Activated naive CD4-positive, alpha-beta T cell treated with anti-CD3 and anti-CD28 coated beads, Interleukin-2, amount 50 U/mL, for 24 hours (primary cell): ENCODE measurements around the gene EMC1.
A peak's percentile ranks its signal among the peaks of the same experiment; 100 is the strongest.
"Not testable (repeated sequence)": the region's sequence is repeated elsewhere in the genome, so short reads cannot be mapped to it uniquely, and the experiment has no call there.

ENCODE experiments used
- H3K27ac Mint-ChIP-seq: one replicate; pipeline ENCODE4 v1.8.0; 2021; ENCODE audit warnings: mild to moderate bottlenecking, mixed read lengths
- H3K27me3 Mint-ChIP-seq: one replicate; pipeline ENCODE4 v1.8.0; 2021; ENCODE audit warnings: mixed read lengths
- H3K36me3 Mint-ChIP-seq: one replicate; pipeline ENCODE4 v1.8.0; 2021; ENCODE audit warnings: mixed read lengths
- H3K4me1 Mint-ChIP-seq: one replicate; pipeline ENCODE4 v1.8.0; 2021; ENCODE audit warnings: mixed read lengths
- H3K4me3 Mint-ChIP-seq: one replicate; pipeline ENCODE4 v1.8.0; 2021; ENCODE audit warnings: mild to moderate bottlenecking, mixed read lengths
- H3K9me3 Mint-ChIP-seq: one replicate; pipeline ENCODE4 v1.8.0; 2021; ENCODE audit warnings: mixed read lengths

The EMC1 gene

GRCh38 chr1:19270343-19270730 lies 19.0 kb upstream of the EMC1 start:
- H3K27ac Mint-ChIP-seq, H3K9me3 Mint-ChIP-seq, H3K36me3 Mint-ChIP-seq, H3K4me1 Mint-ChIP-seq, H3K4me3 Mint-ChIP-seq: not testable (repeated sequence)
- H3K27me3 Mint-ChIP-seq, result peaks cover 14% of the 10 kb centered on the region

DNA sequence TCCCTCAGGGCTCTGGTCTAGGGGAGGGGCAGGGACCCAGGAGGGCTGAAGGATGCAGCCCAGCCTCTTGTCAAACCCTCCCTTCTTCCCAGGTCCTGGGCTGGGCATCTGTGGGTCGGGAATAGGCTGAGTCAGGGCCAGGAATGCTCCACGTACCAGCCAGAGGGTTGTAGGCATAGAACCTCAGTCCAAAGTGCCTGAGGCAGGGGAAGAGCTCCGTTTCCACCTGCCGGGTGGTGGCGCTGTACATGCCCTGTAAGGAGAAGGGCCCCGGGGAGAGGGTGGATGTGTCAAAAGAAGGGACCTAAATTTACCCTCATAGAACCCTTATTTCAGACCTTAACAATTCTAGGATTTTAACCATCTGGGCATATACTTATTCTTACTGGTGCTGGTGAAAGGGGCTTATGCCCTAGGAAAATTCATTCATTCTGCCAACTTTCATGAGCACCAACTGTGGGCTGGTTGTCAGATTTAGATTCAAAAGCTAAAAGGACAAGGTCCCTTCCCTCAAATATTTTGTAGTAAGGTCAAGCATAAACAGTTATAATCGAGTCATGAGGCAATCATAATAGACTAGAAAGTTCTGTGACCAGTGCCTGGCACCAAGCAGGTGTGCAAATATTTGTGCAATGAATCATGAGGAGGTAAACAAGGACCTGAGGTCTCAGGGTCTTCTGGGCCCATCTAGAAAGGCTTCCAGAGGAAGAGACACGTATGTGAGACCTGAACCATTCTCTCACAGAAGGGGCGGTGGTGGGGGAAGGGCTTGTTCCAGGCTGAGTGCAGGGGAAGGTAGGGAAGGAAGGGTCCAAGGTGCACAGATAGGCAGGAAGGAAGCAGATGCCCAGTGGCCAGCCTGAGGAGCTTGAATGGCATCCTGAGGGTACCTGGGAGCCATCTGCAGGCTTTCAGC lies 18.4 kb upstream of the EMC1 start:
- peaks cover 14% of the 10 kb centered on the region for H3K27me3 Mint-ChIP-seq
- not testable (repeated sequence) for H3K4me3 Mint-ChIP-seq, H3K9me3 Mint-ChIP-seq, H3K27ac Mint-ChIP-seq, H3K4me1 Mint-ChIP-seq, H3K36me3 Mint-ChIP-seq

DNA sequence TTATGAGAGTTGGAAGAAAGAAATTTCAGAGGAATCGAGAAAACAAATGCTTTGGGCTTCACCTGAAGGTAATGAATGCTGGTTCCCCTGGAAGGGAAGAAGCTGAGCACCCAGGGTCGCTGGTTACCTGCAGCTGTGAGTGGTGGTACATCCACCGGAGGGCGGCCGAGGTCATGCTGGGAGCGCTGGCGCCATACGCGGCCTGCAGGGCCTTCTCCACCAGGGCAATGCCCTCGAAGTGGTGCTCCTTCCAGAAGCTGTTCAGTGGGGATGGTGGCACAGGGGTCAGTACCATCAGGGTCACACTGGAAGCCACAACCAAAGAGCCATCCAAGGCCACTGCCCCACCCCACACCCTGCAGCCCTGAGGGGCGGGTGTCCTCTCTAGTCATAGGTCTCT lies 17.1 kb upstream of the EMC1 start:
- Mint-ChIP-seq H3K27me3 (peaks cover 11% of the 10 kb centered on the region), H3K36me3 (no peaks in the 10 kb centered on the region), H3K4me3 (no peak overlapping the region), H3K4me1 (peaks cover 4% of the 10 kb centered on the region), H3K27ac (no peak overlapping the region), H3K9me3 (no peaks in the 10 kb centered on the region)

DNA sequence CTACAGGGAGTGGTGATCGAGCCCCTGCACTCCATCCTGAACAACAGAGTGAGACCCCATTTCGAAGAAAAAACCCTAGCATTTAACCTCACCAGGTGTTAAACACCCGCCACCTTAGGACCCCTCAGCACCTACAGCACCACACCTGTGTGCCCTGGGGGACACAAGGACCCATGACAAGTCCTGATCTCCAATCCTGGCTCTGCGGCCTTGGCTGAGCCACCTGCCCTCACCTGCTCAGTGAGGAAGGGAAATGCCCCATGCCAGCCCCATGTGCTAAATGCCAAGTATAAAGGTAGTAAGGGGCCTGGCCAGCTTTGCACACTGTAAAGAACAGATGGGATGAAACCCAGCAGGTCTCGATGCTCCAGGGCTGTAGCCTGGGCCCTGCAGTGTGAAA lies 11.4 kb upstream of the EMC1 start:
- Mint-ChIP-seq H3K36me3 (no peaks in the 10 kb centered on the region), H3K9me3 (no peaks in the 10 kb centered on the region), H3K4me1 (no peaks in the 10 kb centered on the region), H3K4me3 (no peak overlapping the region), H3K27me3 (no peaks in the 10 kb centered on the region), H3K27ac (peak overlapping the region; percentile 51)

- no peak overlapping the region for H3K4me3 Mint-ChIP-seq
- H3K27ac Mint-ChIP-seq, result no peak overlapping the region
- peaks cover 4% of the 10 kb centered on the region for H3K4me1 Mint-ChIP-seq
- H3K9me3 Mint-ChIP-seq, result no peaks in the 10 kb centered on the region
- no peaks in the 10 kb centered on the region for H3K27me3 Mint-ChIP-seq
- no peaks in the 10 kb centered on the region for H3K36me3 Mint-ChIP-seq
Measured at GRCh38 chr1:19262047-19262446, 10.7 kb upstream of the EMC1 start.

DNA sequence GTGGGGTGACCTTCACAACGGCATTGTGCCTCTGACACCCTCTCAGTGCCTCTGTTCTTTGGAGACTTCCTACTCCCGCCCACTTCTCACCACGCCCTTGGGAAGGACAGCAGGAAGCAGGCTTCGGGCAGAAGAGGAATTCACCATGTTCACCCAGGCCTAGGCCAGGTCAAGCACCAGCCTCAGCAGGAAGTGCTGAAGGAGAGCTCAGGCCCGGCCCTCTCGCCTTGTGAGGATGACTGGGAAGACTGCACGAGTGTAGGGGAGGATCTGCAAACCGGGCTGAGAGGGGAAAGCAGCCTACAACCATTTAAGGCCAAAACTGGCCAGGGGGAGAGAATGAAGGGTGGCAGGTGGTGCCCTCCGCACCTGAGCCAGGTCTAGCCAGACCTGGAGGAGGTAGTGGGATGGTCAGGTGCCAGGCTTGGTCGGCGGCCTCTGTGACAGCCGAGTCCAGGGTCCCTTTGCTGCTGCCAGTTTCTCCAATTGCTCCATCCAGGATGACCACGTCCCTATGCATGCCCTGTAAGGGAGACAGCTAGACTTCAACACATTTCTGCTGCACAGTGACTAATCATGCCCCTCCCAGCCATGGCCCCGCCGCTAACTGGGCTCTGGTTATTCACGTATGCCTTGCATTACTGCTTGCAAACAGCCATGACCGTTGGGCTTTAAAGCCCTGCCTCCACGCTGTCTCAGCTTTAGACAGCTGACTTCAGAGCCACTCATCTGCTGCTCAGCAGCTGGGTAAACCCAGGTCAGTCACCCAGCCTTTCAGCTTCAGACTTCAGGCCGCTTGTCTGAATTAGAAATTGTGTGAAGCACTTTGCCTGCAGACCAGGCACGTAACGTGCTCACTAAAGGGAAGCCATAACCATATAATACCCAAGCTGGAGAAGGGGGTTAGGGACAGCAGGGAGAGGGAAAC lies 9.2 kb upstream of the EMC1 start:
- Mint-ChIP-seq H3K9me3 (no peaks in the 10 kb centered on the region), H3K27me3 (no peaks in the 10 kb centered on the region), H3K4me1 (peaks cover 8% of the 10 kb centered on the region), H3K4me3 (no peak overlapping the region), H3K36me3 (no peaks in the 10 kb centered on the region), H3K27ac (no peak overlapping the region)

- H3K27me3 Mint-ChIP-seq, result no peaks in the 10 kb centered on the region
- no peak overlapping the region for H3K4me3 Mint-ChIP-seq
Measured at GRCh38 chr1:19258353-19258752, 7.0 kb upstream of the EMC1 start.

DNA sequence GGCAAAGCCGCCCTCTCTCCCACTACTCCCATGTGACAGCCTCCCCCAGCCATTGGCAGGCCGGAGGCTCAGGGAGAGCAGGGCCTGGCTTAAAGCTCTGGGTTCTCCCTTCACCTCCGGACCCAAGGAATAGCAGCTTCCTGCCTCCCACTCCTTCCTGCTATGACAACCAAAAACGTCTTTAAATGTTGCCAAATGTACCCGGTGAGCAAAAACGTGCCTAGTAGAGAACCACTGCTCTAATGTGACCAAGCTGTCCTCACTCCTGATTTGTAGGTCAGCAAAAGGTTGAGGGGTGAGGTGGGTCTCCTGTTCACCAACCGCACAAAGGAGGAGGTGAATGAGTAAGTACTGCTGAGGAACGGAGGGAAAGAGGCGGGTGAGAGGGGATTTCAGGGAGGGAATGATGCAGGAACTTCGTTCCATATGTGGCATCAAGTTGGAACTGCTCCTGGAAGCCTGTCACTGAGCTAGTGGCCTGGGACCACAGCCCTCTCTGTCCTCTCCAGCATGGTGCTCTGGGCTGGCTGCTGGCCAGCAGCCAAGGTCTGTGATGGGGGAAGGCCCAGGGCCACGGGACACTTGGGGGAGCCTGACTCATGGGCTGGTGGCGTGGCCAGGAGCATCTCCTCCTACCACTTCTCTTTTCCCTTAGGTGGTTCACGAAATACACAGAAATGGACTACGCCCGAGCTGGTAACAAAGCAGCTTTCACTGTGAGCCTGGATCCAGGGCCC lies 6.0 kb upstream of the EMC1 start:
- Mint-ChIP-seq H3K4me1 (peaks cover 28% of the 10 kb centered on the region), H3K27ac (peak overlapping the region; percentile 88), H3K27me3 (no peaks in the 10 kb centered on the region), H3K9me3 (no peaks in the 10 kb centered on the region), H3K4me3 (no peak overlapping the region), H3K36me3 (peaks cover 8% of the 10 kb centered on the region)

More at GRCh38 chr1:19258353-19258752, 7.0 kb upstream of the EMC1 start:
- H3K27ac Mint-ChIP-seq, result no peak overlapping the region
- H3K9me3 Mint-ChIP-seq, result no peaks in the 10 kb centered on the region
- peaks cover 21% of the 10 kb centered on the region for H3K4me1 Mint-ChIP-seq
- peaks cover 1% of the 10 kb centered on the region for H3K36me3 Mint-ChIP-seq

GRCh38 chr1:19256301-19256700 lies 5.0 kb upstream of the EMC1 start:
- H3K27me3 Mint-ChIP-seq, H3K36me3 Mint-ChIP-seq, H3K27ac Mint-ChIP-seq, H3K9me3 Mint-ChIP-seq, H3K4me3 Mint-ChIP-seq: not testable (repeated sequence)
- peaks cover 28% of the 10 kb centered on the region for H3K4me1 Mint-ChIP-seq

DNA sequence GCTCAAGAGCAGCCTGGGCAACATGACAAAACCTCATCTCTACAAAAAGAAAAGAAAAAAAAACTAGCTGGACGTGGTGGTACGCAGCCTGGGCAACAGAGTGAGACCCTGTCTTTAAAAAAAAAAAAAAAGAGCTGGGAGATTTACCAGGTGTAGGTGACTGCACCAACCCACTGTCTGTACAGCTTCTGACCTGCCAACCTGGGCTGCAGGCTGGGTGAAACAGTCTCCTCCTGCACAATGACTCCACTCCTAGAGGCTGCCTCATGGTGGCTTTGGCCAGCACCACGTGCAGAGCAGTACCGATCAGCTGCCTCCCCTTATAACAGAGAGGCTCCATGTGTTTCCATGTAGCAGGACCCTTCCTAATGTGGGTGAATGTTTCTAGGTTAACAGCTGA lies 4.0 kb upstream of the EMC1 start:
- Mint-ChIP-seq H3K9me3 (no peaks in the 10 kb centered on the region), H3K4me1 (peaks cover 34% of the 10 kb centered on the region), H3K36me3 (peaks cover 8% of the 10 kb centered on the region), H3K4me3 (no peak overlapping the region), H3K27ac (no peak overlapping the region), H3K27me3 (no peaks in the 10 kb centered on the region)

DNA sequence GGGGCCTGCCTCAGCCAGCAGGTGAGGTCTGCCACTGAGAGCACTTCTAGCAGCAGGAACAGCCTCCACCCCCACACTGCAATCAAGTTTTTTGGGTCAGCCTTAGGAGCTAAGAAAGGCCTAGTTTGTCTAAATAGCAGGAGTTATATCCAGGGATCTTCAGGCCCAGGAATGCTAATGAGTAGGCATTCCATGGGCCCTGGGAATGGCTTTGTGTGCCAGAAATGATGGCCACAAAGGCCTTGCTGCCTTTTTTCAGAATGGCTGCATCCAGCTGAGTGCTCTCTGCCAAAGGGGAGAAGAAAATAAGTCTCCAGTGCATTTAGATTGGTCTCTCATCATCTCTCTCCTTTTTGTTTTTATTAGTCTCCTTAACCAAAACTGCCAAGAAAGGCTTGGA lies 3.1 kb upstream of the EMC1 start:
- H3K36me3 Mint-ChIP-seq, result peaks cover 8% of the 10 kb centered on the region
- H3K27me3 Mint-ChIP-seq, result no peaks in the 10 kb centered on the region
- peak overlapping the region; percentile 36 for H3K4me3 Mint-ChIP-seq
- H3K27ac Mint-ChIP-seq, result no peak overlapping the region
- H3K4me1 Mint-ChIP-seq, result peaks cover 37% of the 10 kb centered on the region
- H3K9me3 Mint-ChIP-seq, result no peaks in the 10 kb centered on the region

GRCh38 chr1:19250629-19251304 lies 557 bp downstream of the EMC1 start:
- H3K36me3 Mint-ChIP-seq, result peaks cover 8% of the 10 kb centered on the region
- H3K27ac Mint-ChIP-seq, result peak overlapping the region; percentile 94
- H3K4me1 Mint-ChIP-seq, result peaks cover 29% of the 10 kb centered on the region

DNA sequence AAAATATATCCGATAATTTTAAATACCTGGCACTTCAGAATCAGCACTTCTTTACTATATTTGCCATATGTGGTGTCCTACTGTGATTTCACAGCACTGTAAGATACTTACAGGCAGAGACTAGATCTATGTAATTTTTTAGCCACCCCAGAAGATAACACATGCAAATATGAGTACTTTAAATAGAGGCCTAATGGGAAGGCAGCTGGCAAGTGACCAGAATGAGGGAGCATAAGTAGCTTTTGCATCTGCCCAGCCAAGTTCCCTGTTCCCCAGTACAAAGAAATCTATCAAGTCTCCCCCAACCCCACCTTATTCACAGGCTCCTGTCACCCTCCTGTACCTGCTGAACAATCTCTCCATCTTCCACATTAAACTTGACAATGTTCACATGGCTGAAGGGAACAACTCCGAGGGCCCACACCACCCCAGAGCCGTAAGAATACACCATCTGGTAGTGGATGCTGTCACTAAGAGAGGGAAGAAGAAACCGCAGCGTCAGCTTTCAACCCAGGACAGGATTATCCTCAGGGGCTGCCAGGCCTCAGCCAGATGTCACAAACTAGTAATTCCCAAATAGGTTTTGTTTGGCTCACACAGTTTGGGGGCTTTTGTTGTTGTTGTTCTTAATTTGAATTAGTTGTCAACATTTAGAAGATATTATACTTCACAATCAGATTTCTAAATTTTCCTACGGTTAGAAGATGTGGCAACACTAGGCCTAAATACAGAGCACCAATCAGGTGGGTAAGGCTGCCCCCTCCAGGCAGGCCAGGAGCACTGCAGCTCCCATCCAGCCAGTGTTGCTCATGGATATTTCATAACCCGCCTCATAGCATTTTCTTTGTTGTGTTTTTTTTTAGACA lies 10.4 kb downstream of the EMC1 start:
- no peaks in the 10 kb centered on the region for H3K9me3 Mint-ChIP-seq
- H3K4me3 Mint-ChIP-seq, result no peak overlapping the region
- no peaks in the 10 kb centered on the region for H3K27me3 Mint-ChIP-seq
- H3K4me1 Mint-ChIP-seq, result no peaks in the 10 kb centered on the region
- no peak overlapping the region for H3K27ac Mint-ChIP-seq
- H3K36me3 Mint-ChIP-seq, result peaks cover 16% of the 10 kb centered on the region

More at GRCh38 chr1:19250629-19251304, 557 bp downstream of the EMC1 start:
- H3K27me3 Mint-ChIP-seq, result no peaks in the 10 kb centered on the region
- no peaks in the 10 kb centered on the region for H3K9me3 Mint-ChIP-seq
- H3K4me3 Mint-ChIP-seq, result peak overlapping the region; percentile 99

DNA sequence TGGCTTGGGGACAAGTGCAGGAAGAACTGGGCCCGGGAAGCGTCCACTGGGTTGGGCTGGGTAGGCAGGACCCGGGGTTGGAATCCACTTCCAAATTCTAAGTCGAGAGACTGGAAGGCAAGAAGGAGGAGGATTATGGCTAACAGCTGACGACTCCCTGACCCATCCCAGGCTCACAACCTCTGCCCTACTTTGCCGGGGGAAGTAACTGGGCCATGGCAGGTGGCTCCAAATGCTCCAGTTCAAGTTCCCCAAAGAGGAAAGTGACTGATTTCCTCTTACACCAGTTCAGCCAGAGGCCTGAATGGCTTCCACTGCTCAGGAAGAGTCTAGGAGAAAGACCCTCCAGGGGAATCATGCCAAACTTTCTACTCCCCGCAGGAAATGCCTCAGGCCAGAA lies 11.4 kb downstream of the EMC1 start:
- Mint-ChIP-seq H3K36me3 (peaks cover 16% of the 10 kb centered on the region), H3K27me3 (no peaks in the 10 kb centered on the region), H3K9me3 (no peaks in the 10 kb centered on the region), H3K27ac (no peak overlapping the region), H3K4me1 (no peaks in the 10 kb centered on the region), H3K4me3 (no peak overlapping the region)
